ENCODE measurements around the gene TPGS1.

DNA sequence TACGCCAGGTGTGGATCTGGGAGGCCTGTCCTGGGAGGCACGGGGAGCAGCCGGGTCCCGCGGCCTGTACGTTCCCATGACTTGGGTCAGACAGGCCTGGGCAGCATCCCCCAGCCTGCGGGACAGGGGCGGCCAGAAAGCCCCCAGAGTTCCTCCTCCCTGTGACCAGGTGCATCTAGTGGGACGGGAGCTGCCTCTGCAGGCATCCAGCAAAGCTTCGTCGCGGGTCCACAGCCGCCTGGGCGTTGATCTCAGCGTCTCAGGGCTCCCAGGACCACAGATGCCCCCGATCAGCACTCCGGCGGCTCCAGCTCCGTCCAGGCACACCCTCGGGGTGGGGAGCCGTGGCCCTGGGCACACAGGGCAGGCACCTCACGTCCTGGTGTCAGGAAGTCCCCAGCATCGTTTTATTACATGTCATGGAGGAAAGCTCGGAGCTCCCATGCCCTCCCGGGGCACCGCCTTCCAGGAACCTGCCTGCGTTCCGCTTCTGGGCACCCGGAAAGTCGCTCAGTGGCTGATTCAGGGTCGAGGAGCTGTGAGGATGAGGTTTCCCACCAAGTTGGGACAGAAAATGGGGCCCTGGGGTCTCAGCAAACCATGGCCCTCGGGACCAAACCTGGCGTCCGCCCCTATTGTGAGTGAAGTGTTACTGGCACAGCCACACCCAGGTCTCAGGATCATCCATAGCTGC lies 35.0 kb downstream of the TPGS1 start:
- TF ChIP-seq POLR2A (IDR thresholded peaks at IDR 0.05; ENCODE audit: low read length), result no peak
- no peak for TF ChIP-seq GATA1 (IDR thresholded peaks at IDR 0.05; ENCODE audit: low read depth, low read length)
